ENCODE data around the gene IGFN1.

DNA sequence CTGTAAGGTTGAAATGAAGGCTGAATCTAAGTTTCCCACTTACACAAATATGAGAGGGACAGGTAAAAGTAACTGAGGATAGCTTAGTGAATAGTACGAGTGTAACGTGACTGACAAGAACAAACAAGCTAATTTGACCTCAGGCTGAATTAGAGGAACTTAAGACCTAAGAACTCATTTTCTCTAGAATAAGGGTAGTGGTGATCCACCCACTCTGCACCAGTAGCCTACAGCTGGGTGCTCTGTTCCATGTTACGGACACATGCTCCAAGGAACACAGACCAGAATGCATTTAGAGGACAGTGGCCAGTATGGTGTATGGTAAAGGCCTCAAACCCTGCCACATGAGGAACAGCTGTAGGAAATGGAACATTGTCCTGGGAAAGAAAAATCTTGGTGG lies 21.4 kb upstream of the IGFN1 start:
- TF ChIP-seq EZH2phosphoT487 (IDR thresholded peaks at IDR 0.05; ENCODE audit: borderline replicate concordance, low read depth) (no peak), RFX5 (IDR thresholded peaks at IDR 0.05; ENCODE audit: low read length) (no peak), TCF12 (IDR thresholded peaks at IDR 0.05) (no peak), POLR2AphosphoS5 (IDR thresholded peaks at IDR 0.05; ENCODE audit: low read depth, low read length) (no peak), MEF2A (IDR thresholded peaks at IDR 0.05; ENCODE audit: borderline replicate concordance, low read depth) (no peak), RCOR1 (IDR thresholded peaks at IDR 0.05; ENCODE audit: low read length) (no peak), RXRA (IDR thresholded peaks at IDR 0.05; ENCODE audit: borderline replicate concordance, low read depth) (no peak), NRF1 (IDR thresholded peaks at IDR 0.05; ENCODE audit: low read depth, low read length) (no peak), YY1 (IDR thresholded peaks at IDR 0.05; ENCODE audit: low read depth) (no peak)
- TF ChIP-seq, protein P1, sequence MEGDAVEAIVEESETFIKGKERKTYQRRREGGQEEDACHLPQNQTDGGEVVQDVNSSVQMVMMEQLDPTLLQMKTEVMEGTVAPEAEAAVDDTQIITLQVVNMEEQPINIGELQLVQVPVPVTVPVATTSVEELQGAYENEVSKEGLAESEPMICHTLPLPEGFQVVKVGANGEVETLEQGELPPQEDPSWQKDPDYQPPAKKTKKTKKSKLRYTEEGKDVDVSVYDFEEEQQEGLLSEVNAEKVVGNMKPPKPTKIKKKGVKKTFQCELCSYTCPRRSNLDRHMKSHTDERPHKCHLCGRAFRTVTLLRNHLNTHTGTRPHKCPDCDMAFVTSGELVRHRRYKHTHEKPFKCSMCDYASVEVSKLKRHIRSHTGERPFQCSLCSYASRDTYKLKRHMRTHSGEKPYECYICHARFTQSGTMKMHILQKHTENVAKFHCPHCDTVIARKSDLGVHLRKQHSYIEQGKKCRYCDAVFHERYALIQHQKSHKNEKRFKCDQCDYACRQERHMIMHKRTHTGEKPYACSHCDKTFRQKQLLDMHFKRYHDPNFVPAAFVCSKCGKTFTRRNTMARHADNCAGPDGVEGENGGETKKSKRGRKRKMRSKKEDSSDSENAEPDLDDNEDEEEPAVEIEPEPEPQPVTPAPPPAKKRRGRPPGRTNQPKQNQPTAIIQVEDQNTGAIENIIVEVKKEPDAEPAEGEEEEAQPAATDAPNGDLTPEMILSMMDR (IDR thresholded peaks at IDR 0.05), result no peak
- TF ChIP-seq, protein P2, sequence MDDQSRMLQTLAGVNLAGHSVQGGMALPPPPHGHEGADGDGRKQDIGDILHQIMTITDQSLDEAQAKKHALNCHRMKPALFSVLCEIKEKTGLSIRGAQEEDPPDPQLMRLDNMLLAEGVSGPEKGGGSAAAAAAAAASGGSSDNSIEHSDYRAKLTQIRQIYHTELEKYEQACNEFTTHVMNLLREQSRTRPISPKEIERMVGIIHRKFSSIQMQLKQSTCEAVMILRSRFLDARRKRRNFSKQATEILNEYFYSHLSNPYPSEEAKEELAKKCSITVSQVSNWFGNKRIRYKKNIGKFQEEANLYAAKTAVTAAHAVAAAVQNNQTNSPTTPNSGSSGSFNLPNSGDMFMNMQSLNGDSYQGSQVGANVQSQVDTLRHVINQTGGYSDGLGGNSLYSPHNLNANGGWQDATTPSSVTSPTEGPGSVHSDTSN (IDR thresholded peaks at IDR 0.05), result no peak
- TF ChIP-seq, protein P3, sequence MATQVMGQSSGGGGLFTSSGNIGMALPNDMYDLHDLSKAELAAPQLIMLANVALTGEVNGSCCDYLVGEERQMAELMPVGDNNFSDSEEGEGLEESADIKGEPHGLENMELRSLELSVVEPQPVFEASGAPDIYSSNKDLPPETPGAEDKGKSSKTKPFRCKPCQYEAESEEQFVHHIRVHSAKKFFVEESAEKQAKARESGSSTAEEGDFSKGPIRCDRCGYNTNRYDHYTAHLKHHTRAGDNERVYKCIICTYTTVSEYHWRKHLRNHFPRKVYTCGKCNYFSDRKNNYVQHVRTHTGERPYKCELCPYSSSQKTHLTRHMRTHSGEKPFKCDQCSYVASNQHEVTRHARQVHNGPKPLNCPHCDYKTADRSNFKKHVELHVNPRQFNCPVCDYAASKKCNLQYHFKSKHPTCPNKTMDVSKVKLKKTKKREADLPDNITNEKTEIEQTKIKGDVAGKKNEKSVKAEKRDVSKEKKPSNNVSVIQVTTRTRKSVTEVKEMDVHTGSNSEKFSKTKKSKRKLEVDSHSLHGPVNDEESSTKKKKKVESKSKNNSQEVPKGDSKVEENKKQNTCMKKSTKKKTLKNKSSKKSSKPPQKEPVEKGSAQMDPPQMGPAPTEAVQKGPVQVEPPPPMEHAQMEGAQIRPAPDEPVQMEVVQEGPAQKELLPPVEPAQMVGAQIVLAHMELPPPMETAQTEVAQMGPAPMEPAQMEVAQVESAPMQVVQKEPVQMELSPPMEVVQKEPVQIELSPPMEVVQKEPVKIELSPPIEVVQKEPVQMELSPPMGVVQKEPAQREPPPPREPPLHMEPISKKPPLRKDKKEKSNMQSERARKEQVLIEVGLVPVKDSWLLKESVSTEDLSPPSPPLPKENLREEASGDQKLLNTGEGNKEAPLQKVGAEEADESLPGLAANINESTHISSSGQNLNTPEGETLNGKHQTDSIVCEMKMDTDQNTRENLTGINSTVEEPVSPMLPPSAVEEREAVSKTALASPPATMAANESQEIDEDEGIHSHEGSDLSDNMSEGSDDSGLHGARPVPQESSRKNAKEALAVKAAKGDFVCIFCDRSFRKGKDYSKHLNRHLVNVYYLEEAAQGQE (IDR thresholded peaks at IDR 0.05; ENCODE audit: low read depth, low read length), result no peak
- TF ChIP-seq, protein P4, sequence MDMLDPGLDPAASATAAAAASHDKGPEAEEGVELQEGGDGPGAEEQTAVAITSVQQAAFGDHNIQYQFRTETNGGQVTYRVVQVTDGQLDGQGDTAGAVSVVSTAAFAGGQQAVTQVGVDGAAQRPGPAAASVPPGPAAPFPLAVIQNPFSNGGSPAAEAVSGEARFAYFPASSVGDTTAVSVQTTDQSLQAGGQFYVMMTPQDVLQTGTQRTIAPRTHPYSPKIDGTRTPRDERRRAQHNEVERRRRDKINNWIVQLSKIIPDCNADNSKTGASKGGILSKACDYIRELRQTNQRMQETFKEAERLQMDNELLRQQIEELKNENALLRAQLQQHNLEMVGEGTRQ (IDR thresholded peaks at IDR 0.05; ENCODE audit: borderline replicate concordance, low read depth, low read length), result no peak
